CD4-positive, alpha-beta T cell (primary cell): Measurements from ENCODE around the gene GNRH2. TPM values are rescaled to one million over a fixed set of nuclear protein-coding genes. Genes with fewer than 3 reads are reported as not detected.
A peak's percentile ranks its signal among the peaks of the same experiment; 100 is the strongest.

Source experiments
- ATAC-seq: fragments of 200-7000 bp; cut with Tn5 transposase; one replicate; pipeline ENCODE4 v1.10.0; 2022; ENCODE audit warnings: mild to moderate bottlenecking; ENCODE audit not compliant: poor library complexity
- CTCF ChIA-PET: fragments of 350-600 bp; sonication (Branson Sonifier 250); formaldehyde crosslinking; loops from one replicate; lab custom pipeline; 2021; ENCODE audit warnings: antibody characterized with exemption, inconsistent platforms; lab: Charles Lee
- POLR2A ChIA-PET: fragments of 350-600 bp; sonication (Branson Sonifier 250); formaldehyde crosslinking; loops from one replicate; lab custom pipeline; 2021; ENCODE audit warnings: antibody characterized with exemption, inconsistent platforms; lab: Charles Lee
- DNase-seq, 14 experiments: peaks; one replicate each; pipeline ENCODE4 v3.0.0-alpha.2; 2013 to 2020; ENCODE audit warnings: mixed read lengths in 2 of 14
- H3K27ac ChIP-seq, 2 donors: one replicate each; pipeline versions ENCODE4 v1.5.1 to v1.7.0; 2013; ENCODE audit warnings: low read length in 2 of 2, low read depth in 1 of 2, mild to moderate bottlenecking in 1 of 2
- H3K27me3 ChIP-seq, 2 experiments: 1 replicate in 1 of 2; 2 replicates in 1 of 2; pipeline versions ENCODE4 v1.6.1 to v1.7.0; 2013; ENCODE audit warnings: low read length in 2 of 2, control low read depth in 1 of 2, mild to moderate bottlenecking in 1 of 2, moderate library complexity in 1 of 2; ENCODE audit not compliant: insufficient read depth in 2 of 2, control insufficient read depth in 1 of 2
- H3K36me3 ChIP-seq: one replicate; pipeline ENCODE4 v1.6.1; 2013; ENCODE audit warnings: low read length, control low read depth; ENCODE audit not compliant: insufficient read depth
- H3K4me1 ChIP-seq: one replicate; pipeline ENCODE4 v1.6.1; 2013; ENCODE audit warnings: low read length, control low read depth; ENCODE audit not compliant: insufficient read depth
- H3K4me3 ChIP-seq: one replicate; pipeline ENCODE4 v1.5.1; 2013; ENCODE audit warnings: mild to moderate bottlenecking, low read length, moderate library complexity
- H3K9me3 ChIP-seq, 2 experiments: 1 replicate in 1 of 2; 2 replicates in 1 of 2; pipeline versions ENCODE4 v1.6.1 to v1.7.0; 2013; ENCODE audit warnings: low read length in 2 of 2, mild to moderate bottlenecking in 2 of 2, control low read depth in 1 of 2, moderate library complexity in 1 of 2; ENCODE audit not compliant: control insufficient read depth in 1 of 2, insufficient read depth in 1 of 2
- H3K27ac Mint-ChIP-seq: one replicate; pipeline ENCODE4 v1.8.0; 2020; ENCODE audit warnings: mixed read lengths
- H3K27me3 Mint-ChIP-seq: one replicate; pipeline ENCODE4 v1.8.0; 2021; ENCODE audit warnings: mixed read lengths
- H3K36me3 Mint-ChIP-seq: one replicate; pipeline ENCODE4 v1.8.0; 2021; ENCODE audit warnings: low read depth, mixed read lengths
- H3K4me1 Mint-ChIP-seq: one replicate; pipeline ENCODE4 v1.8.0; 2021; ENCODE audit warnings: low read depth, mixed read lengths
- H3K4me3 Mint-ChIP-seq: one replicate; pipeline ENCODE4 v1.8.0; 2020; ENCODE audit warnings: mild to moderate bottlenecking, mixed read lengths
- H3K9me3 Mint-ChIP-seq: one replicate; pipeline ENCODE4 v1.8.0; 2020; ENCODE audit warnings: mixed read lengths
- CTCF ChIP-seq: fragments of 200-600 bp; IDR thresholded peaks from one replicate; pipeline ENCODE4 v1.8.0; 2022; ENCODE audit warnings: antibody characterized with exemption, mild to moderate bottlenecking
- intact Hi-C, 2 experiments: fragments of 100-400 bp; cut with DNase I in 1 of 2; cut with micrococcal nuclease in 1 of 2; formaldehyde crosslinking; loops; one replicate each; pipeline versions ENCODE4 v1.15.1 to v1.9.0; 2023 to 2025; cut with DNase I, micrococcal nuclease
- total RNA-seq, 174 experiments: library from RNA in 2 of 174; stranded (reverse) in 2 of 174; gene quantifications; one replicate each; pipeline ENCODE4 v1.2.3 and lab custom pipeline; 2021 to 2026

GNRH2 gene
- total RNA-seq, 2 experiments from 2014 or later: not detected

- ATAC-seq: peak; percentile 60
- H3K4me1 ChIP-seq: peaks cover 25% of the 10 kb centered on the region
- intact Hi-C loops: loop anchor here in 1 of 2 experiments (1.0 to 5.0 kb wide), 2 partner anchors 15 to 80 kb away; partner anchors contain the start of genes FASTKD5 and UBOX5
- no peak overlapping the region for H3K27ac ChIP-seq
- H3K36me3 ChIP-seq: no peaks in the 10 kb centered on the region
- DNase-seq: peak in 2 of 14 experiments; percentile 33 to 41
- ChIA-PET CTCF (interaction anchor here (0.5 to 2.6 kb wide), 7 partner anchors 9 to 38 kb away, joined by 3 to 9 read pairs (median 5); no protein-coding TSS in a partner anchor), POLR2A (interaction anchor here (0.7 to 6.6 kb wide), 12 partner anchors 11 to 80 kb away, joined by 3 to 48 read pairs (median 4); partner anchors contain the start of gene MRPS26)
- Mint-ChIP-seq H3K4me3 (peak overlapping the region; percentile 54), H3K4me1 (peaks cover 30% of the 10 kb centered on the region), H3K27me3 (peaks cover 29% of the 10 kb centered on the region), H3K9me3 (no peaks in the 10 kb centered on the region), H3K36me3 (no peaks in the 10 kb centered on the region), H3K27ac (peak overlapping the region; percentile 63)
- H3K27me3 ChIP-seq: peaks cover 17 to 18% of the 10 kb centered on the region in 2 experiments
- peaks cover 0 to 2% of the 10 kb centered on the region in 2 experiments for H3K9me3 ChIP-seq
- H3K4me3 ChIP-seq: no peak overlapping the region
- no peak for TF ChIP-seq CTCF
Observed at GRCh38 chr20:3077618-3078134, 34.3 kb downstream of the GNRH2 start.

- no peak for DNase-seq
- H3K4me3 Mint-ChIP-seq: peak overlapping the region; percentile 78
- ChIA-PET CTCF (no interaction called here), POLR2A (no interaction called here)
- peaks cover 0 to 4% of the 10 kb centered on the region in 2 experiments for H3K9me3 ChIP-seq
- H3K27me3 ChIP-seq: peaks cover 26 to 32% of the 10 kb centered on the region in 2 experiments
- intact Hi-C loops: no loop called here
- no peak overlapping the region for H3K4me3 ChIP-seq
- H3K4me1 Mint-ChIP-seq: peaks cover 26% of the 10 kb centered on the region
- H3K4me1 ChIP-seq: peaks cover 27% of the 10 kb centered on the region
- TF ChIP-seq CTCF: no peak
- H3K9me3 Mint-ChIP-seq: no peaks in the 10 kb centered on the region
- no peak overlapping the region for H3K27ac Mint-ChIP-seq
- no peaks in the 10 kb centered on the region for H3K36me3 ChIP-seq
- H3K27me3 Mint-ChIP-seq: peaks cover 49% of the 10 kb centered on the region
- no peaks in the 10 kb centered on the region for H3K36me3 Mint-ChIP-seq
- H3K27ac ChIP-seq: no peak overlapping the region
- no peak for ATAC-seq
Observed at GRCh38 chr20:3080939-3081388, 37.5 kb downstream of the GNRH2 start.

- Histone ChIP-seq H3K27me3 (peaks cover 26 to 32% of the 10 kb centered on the region in 2 experiments), H3K4me3 (no peak overlapping the region), H3K36me3 (no peaks in the 10 kb centered on the region), H3K4me1 (peaks cover 26% of the 10 kb centered on the region), H3K9me3 (peaks cover 0 to 4% of the 10 kb centered on the region in 2 experiments), H3K27ac (no peak overlapping the region)
- no peak for TF ChIP-seq CTCF
- ChIA-PET POLR2A (no interaction called here), CTCF (no interaction called here)
- no peaks in the 10 kb centered on the region for H3K36me3 Mint-ChIP-seq
- DNase-seq (no peak), ATAC-seq (no peak)
- intact Hi-C loops: no loop called here
- no peaks in the 10 kb centered on the region for H3K9me3 Mint-ChIP-seq
- H3K27ac Mint-ChIP-seq: no peak overlapping the region
- H3K4me1 Mint-ChIP-seq: peaks cover 24% of the 10 kb centered on the region
- H3K27me3 Mint-ChIP-seq: peaks cover 48% of the 10 kb centered on the region
- peak overlapping the region; percentile 78 for H3K4me3 Mint-ChIP-seq
Observed at GRCh38 chr20:3081641-3082040, 38.2 kb downstream of the GNRH2 start.
